Astrocyte of the cerebellum (primary cell): ENCODE measurements around the gene WDR1.

ENCODE experiments used
- DNase-seq: peaks from one replicate; pipeline ENCODE4 v3.0.0-alpha.2; 2011; ENCODE audit warnings: low read depth
- H3K4me3 ChIP-seq: 2 replicates; pipeline ENCODE4 v1.5.1; 2011; ENCODE audit warnings: mild to moderate bottlenecking, low read depth, low read length, moderate library complexity
- CTCF ChIP-seq: IDR thresholded peaks from 2 replicates; pipeline ENCODE4 v1.5.1; 2012; ENCODE audit warnings: low read length, low read depth, moderate library complexity, mild to moderate bottlenecking; ENCODE audit errors: missing control alignments
- in situ Hi-C: cut with HindIII; loops from 2 replicates; pipeline ENCODE4 v1.10.0; 2017; ENCODE audit warnings: low sequenced_read_pairs

The WDR1 gene

GRCh38 chr4:10050261-10050661 lies 66.3 kb downstream of the WDR1 start:
- in situ Hi-C loops: no loop called here
- DNase-seq: no peak
- no peak overlapping the region for H3K4me3 ChIP-seq
- no peak for TF ChIP-seq CTCF

- no peak overlapping the region for H3K4me3 ChIP-seq
- TF ChIP-seq CTCF: no peak
- in situ Hi-C loops: no loop called here
- no peak for DNase-seq
Observed at GRCh38 chr4:10048941-10049697, 67.5 kb downstream of the WDR1 start.

- DNase-seq: no peak
- in situ Hi-C loops: no loop called here
- no peak for TF ChIP-seq CTCF
- H3K4me3 ChIP-seq: no peak overlapping the region
Observed at GRCh38 chr4:10047967-10048366, 68.6 kb downstream of the WDR1 start.

- in situ Hi-C loops: no loop called here
- DNase-seq: no peak
- no peak for TF ChIP-seq CTCF
- H3K4me3 ChIP-seq: no peak overlapping the region
Observed at GRCh38 chr4:10046471-10046870, 70.1 kb downstream of the WDR1 start.

- no peak for TF ChIP-seq CTCF
- DNase-seq: peak; percentile 60
- in situ Hi-C loops: no loop called here
- no peak overlapping the region for H3K4me3 ChIP-seq
Observed at GRCh38 chr4:10045481-10045880, 71.1 kb downstream of the WDR1 start.

GRCh38 chr4:10041036-10041435 lies 75.6 kb downstream of the WDR1 start:
- H3K4me3 ChIP-seq: no peak overlapping the region
- TF ChIP-seq CTCF: no peak
- in situ Hi-C loops: no loop called here
- DNase-seq: no peak
